DND-41 (cell line): Measurements from ENCODE around the gene CTRL.

Experiments
- EZH2 ChIP-seq: IDR thresholded peaks from 3 replicates; pipeline ENCODE4 v1.6.1; 2012; ENCODE audit warnings: borderline replicate concordance, low read depth, mild to moderate bottlenecking, moderate library complexity, low read length, inconsistent platforms; ENCODE audit not compliant: severe bottlenecking
- TF ChIP-seq, protein P1 (sequence below): IDR thresholded peaks from 2 replicates; pipeline ENCODE4 v1.5.1; 2012; ENCODE audit warnings: borderline replicate concordance, low read length, moderate library complexity, mild to moderate bottlenecking; ENCODE audit not compliant: poor library complexity, severe bottlenecking; ENCODE audit errors: extremely low read depth

DNA sequence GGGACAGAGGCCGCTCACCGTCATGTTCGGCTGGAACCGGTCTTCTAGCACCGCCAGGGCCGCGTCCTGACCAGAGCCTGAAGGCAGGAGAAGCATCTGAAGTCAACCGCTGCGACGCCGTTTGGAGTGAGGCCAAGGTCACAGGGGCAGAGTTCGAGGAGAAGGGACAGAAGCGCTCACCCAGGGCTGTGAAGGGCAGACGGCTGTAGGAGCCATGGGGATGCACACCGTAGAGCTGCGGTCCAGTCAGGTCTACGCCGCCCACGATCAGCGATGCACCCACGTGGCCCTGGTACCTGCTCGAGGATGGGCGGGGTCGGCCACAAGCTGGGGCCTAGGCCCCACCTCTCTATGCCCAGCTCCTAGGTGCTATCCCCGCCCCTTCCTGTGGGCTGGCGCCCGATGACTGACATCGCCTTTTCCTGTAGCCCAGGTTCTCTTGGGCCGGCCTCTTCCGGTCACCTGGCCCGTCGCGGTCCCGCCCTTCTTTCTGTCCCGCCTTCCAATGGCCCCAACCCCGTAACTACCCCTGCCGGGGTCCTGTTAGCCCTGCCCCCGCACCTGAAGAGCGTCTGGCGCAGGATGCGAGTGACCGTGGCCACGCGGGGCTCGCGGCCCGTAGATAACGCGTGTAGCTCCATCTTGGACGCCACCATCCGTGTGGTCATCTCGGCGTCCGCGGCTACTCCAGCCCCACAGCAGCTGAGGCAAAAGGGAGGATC lies 3.9 kb upstream of the CTRL start:
- TF ChIP-seq, protein P1, sequence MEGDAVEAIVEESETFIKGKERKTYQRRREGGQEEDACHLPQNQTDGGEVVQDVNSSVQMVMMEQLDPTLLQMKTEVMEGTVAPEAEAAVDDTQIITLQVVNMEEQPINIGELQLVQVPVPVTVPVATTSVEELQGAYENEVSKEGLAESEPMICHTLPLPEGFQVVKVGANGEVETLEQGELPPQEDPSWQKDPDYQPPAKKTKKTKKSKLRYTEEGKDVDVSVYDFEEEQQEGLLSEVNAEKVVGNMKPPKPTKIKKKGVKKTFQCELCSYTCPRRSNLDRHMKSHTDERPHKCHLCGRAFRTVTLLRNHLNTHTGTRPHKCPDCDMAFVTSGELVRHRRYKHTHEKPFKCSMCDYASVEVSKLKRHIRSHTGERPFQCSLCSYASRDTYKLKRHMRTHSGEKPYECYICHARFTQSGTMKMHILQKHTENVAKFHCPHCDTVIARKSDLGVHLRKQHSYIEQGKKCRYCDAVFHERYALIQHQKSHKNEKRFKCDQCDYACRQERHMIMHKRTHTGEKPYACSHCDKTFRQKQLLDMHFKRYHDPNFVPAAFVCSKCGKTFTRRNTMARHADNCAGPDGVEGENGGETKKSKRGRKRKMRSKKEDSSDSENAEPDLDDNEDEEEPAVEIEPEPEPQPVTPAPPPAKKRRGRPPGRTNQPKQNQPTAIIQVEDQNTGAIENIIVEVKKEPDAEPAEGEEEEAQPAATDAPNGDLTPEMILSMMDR: no peak
- TF ChIP-seq EZH2: no peak
